ENCODE measurements around the gene ZNF598. TPM values are rescaled to one million over a fixed set of nuclear protein-coding genes. Genes with fewer than 3 reads are reported as not detected.

Gene ZNF598
- polyA plus RNA-seq, 6 donors from 2014 or later: 2.7 to 8.4 (median 3.9) TPM

DNA sequence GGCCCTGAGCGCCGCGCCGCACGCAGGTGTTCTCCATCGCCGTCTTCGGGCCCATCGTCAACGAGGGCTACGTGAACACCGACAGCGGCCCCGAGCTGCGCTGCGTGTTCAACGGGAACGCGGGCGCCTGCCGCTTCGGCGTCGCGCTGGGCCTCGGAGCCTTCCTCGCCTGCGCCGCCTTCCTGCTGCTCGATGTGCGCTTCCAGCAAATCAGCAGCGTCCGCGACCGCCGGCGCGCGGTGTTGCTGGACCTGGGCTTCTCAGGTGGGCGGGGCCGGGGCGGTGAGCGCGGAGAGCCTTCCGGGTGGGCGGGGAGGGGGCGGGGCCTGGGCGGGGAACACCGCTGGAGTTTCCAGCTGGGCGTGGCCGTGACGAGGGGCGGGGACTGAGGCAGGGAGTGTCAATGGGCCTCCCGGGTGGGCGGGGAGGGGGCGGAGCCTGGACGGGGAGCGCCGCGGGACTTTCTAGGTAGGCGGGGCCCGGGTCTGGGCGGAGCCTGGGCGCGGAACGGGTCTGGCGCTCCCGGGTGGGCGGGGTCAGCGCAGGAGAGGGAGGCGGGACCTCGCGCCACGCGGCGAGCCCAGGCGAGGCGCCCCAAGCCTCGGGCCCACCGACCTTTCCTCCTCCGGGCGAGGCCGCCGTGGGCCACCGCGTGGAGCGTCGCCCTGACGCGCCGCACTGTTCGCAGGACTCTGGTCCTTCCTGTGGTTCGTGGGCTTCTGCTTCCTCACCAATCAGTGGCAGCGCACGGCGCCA, 17.5 kb downstream of the ZNF598 start:
- ATAC-seq (ENCODE audit: low read depth in 2 of 2) (peak; percentile 62 to 67), DNase-seq (peak; percentile 90)
- Mint-ChIP-seq H3K9me3 (no peaks in the 10 kb centered on the region), H3K27me3 (no peaks in the 10 kb centered on the region), H3K4me3 (peak overlapping the region; percentile 56 to 92 (median 84)), H3K27ac (peak overlapping the region in 5 of 6 donors; percentile 41 to 98 (median 95)), H3K36me3 (no peaks in the 10 kb centered on the region), H3K4me1 (peaks cover 23 to 31% (median 26%) of the 10 kb centered on the region in 3 donors)

DNA sequence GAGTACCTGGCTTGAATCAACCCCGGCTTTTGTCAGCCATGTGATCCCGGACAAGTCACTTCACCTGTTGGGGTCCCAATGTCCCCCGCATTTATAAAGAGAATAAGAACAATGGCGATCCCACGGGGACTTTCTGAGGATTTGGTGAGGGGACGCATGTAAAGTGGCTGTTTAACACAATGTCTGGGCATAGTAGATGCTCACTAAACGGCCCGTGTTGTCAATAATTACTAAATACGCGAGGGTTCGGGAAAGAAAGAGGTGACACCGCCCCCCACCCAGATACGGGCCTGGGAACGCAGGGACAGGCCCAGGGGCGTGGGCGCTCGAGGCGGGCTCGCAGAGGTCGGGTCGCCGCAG, 18.1 kb downstream of the ZNF598 start:
- Mint-ChIP-seq H3K9me3 (no peaks in the 10 kb centered on the region), H3K27ac (peak overlapping the region; percentile 41 to 98 (median 96)), H3K36me3 (no peaks in the 10 kb centered on the region), H3K4me3 (peak overlapping the region; percentile 81 to 92 (median 85)), H3K4me1 (peaks cover 28 to 31% (median 30%) of the 10 kb centered on the region in 3 donors), H3K27me3 (no peaks in the 10 kb centered on the region)
- ATAC-seq (ENCODE audit: low read depth in 2 of 2) (no peak), DNase-seq (peak; percentile 31)

DNA sequence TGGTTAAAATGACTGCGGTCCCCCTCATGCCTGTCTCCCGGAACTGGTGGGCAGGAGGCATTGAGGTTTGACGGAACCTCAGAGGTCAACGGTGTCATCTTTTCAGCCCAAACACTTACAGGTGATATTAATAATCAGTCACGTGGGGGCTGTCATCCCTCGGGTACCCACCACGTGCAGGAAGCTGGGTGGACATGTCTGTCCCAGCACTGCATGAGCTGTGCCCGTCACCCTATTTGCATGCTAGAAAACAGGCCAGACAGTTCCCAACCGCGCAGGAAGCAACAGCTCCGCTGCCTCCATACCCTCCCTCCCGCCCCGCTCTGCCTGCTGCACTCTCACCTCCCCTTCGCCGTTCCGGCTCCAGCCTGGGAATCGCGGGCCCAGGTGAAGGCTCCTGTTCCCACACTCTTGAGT, 18.5 kb downstream of the ZNF598 start:
- ATAC-seq (ENCODE audit: low read depth in 2 of 2) (peak; percentile 40 to 68), DNase-seq (peak; percentile 79)
- H3K4me1 Mint-ChIP-seq: peaks cover 29 to 35% (median 31%) of the 10 kb centered on the region in 3 donors
- peak overlapping the region; percentile 87 to 98 (median 96) for H3K27ac Mint-ChIP-seq
- H3K9me3 Mint-ChIP-seq: no peaks in the 10 kb centered on the region
- no peaks in the 10 kb centered on the region for H3K36me3 Mint-ChIP-seq
- H3K4me3 Mint-ChIP-seq: peak overlapping the region; percentile 81 to 92 (median 85)
- H3K27me3 Mint-ChIP-seq: no peaks in the 10 kb centered on the region

DNA sequence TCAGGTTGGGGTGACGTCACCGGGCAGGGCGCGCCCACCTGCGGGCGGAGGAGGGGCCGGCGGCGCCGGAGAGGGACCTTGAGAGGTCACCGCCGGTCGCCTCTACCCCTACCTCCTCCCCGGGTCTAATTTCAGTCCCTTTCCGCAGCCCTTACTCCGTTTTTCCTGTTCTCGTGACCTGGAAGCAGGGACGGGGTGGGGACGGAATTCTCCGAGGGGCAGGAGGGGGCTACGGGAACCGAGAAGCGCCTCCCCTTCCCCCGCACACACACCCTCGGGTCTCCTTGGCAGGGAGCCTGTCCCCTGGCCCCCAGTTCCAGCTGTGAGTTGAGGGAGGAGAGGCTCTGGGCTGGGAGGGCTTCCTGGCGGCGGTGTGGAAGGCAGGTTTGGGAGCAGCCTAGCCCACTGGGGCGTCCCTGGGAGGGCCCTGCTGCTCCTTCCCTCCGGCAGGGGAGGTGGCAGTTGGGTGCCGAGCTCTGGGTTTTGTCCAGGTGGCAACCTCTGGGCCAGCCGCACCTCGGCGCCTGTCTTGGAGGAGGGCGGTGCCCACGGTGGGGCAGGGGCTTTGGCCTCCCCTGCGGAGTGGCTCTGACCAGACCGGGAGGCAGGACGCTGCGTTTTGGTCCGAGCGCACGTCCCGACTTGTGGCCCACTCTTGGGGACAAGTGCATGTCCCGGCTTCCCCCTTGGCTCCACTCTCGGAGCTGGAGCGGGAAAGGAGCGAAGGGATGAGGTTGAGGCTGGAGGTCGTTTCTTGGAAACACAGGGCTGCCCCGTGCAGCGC, 19.1 kb downstream of the ZNF598 start:
- DNase-seq (peak; percentile 62), ATAC-seq (ENCODE audit: low read depth in 2 of 2) (peak; percentile 13 to 15)
- Mint-ChIP-seq H3K4me3 (peak overlapping the region; percentile 81 to 92 (median 85)), H3K27me3 (no peaks in the 10 kb centered on the region), H3K27ac (peak overlapping the region; percentile 87 to 98 (median 96)), H3K36me3 (no peaks in the 10 kb centered on the region), H3K4me1 (peaks cover 29 to 36% (median 31%) of the 10 kb centered on the region in 3 donors), H3K9me3 (no peaks in the 10 kb centered on the region)

DNA sequence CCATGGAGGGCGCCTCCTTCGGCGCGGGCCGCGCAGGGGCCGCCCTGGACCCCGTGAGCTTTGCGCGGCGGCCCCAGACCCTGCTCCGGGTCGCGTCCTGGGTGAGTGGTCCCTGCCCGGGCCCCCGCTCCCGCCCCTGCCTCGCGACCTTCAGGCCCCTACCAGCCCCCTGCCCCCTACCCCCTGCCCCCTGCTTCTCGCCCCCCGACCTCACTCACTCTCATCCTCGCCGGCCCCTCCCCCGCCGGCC, 19.6 kb downstream of the ZNF598 start:
- no peak for ATAC-seq (ENCODE audit: low read depth in 2 of 2)
- peaks cover 29 to 36% (median 35%) of the 10 kb centered on the region in 3 donors for H3K4me1 Mint-ChIP-seq
- no peak for DNase-seq
- H3K27me3 Mint-ChIP-seq: no peaks in the 10 kb centered on the region
- no peaks in the 10 kb centered on the region for H3K9me3 Mint-ChIP-seq
- H3K36me3 Mint-ChIP-seq: no peaks in the 10 kb centered on the region
- peak overlapping the region in 2 of 6 donors; percentile 87 to 94 for H3K27ac Mint-ChIP-seq
- H3K4me3 Mint-ChIP-seq: peak overlapping the region in 3 of 8 donors; percentile 33 to 82 (median 82)

DNA sequence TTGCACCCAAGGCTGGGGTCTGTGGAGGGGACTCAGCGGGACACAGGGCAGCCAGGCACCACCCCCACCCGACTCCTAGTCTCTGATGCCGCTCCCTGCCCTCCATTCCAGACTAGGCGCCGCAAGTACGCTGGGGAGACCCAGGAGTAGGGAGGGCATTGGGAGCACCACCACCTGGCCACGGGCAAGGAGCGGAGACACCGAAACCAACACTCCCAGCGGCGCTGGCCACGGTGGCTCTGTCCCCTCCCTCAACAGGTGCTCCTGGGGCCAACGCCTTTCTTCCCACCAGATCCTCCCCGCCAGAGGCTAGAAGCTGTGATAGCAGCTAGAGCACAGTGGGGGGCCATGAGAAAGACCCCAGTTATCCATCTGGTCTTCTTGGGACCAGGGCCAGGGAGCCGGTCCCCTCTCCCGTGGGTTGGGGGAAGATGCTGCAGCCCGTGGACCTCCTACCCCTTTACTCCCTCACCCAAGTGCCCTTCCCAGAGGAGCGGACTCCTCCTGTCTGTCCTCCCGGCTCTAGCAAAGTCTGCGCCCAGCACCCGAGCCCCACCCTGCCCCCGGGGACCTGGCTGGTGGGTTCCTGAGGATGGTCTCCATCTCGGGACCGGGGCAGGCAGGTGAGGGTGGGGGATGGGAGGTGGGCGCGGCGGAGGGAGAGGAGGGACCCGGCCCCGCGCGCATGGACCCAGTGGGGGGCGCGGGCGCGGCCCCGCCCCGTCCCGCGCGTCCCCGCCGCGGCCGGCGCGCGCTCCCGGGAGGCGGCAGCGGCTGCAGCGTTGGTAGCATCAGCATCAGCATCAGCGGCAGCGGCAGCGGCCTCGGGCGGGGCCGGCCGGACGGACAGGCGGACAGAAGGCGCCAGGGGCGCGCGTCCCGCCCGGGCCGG, 20.2 kb downstream of the ZNF598 start, which contains the start of gene SYNGR3:
SYNGR3 (plus strand) TSS at position 762 of the 892 bp plus-strand sequence. CDS start 133 bp downstream, outside the sequence.
- Mint-ChIP-seq H3K27me3 (no peaks in the 10 kb centered on the region), H3K4me3 (peak within 1 kb of the TSS; percentile 81 to 92 (median 85)), H3K4me1 (peaks cover 33 to 42% (median 40%) of the 10 kb centered on the region in 3 donors), H3K9me3 (no peaks in the 10 kb centered on the region), H3K36me3 (no peaks in the 10 kb centered on the region), H3K27ac (peak within 1 kb of the TSS; percentile 24 to 98 (median 96))
- ATAC-seq (ENCODE audit: low read depth in 2 of 2) (no peak), DNase-seq (no peak)

DNA sequence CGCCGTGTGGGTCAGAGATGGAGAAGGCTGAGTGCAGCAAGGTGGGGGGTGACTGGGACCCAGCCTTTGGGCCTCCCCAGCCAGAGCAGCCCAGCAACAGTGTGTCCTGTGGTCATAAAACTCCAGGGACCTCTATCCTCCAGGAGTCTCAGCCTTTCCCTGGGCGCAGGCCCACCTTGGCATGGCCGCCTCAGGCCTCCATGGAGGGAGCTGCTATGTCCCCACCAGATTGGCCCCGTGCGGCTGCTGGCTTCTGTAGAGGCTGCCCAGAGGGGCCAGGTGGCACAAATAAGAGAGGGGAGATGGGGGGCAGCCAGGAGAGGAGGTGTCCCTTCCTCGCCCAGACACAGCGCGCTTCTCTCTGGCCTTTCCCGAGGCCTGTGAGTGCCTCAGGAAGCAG, 22.4 kb downstream of the ZNF598 start:
- Mint-ChIP-seq H3K27ac (peak overlapping the region in 2 of 6 donors; percentile 46 to 83), H3K4me3 (peak overlapping the region in 3 of 8 donors; percentile 59 to 79 (median 60)), H3K4me1 (peaks cover 31 to 39% (median 38%) of the 10 kb centered on the region in 3 donors)

DNA sequence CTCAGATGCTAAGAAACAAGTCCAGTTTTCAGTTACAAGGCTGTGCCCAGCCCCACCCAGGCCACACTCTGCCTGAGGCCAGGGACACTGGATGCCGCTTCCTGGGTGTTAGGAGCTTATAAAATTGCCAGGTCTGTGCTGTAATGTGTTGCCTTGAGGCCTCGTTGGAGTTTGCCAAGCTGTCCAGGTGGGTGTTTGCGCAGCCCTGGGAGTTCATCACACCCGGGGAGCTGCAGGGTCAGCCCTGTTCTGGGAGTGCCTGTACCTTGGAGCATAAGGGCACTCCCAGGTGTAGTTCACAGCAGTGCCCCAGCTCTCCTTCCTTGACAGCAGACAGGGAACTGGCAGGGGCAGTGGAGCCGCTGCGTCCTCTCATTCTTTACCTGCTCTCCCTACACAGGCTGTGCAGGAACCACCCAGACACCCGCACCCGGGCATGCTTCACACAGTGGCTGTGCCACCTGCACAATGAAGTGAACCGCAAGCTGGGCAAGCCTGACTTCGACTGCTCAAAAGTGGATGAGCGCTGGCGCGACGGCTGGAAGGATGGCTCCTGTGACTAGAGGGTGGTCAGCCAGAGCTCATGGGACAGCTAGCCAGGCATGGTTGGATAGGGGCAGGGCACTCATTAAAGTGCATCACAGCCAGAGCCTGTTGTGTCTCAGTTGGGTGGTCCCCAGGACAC, 24.0 kb downstream of the ZNF598 start:
- H3K27ac Mint-ChIP-seq: no peak overlapping the region
- no peak for ATAC-seq (ENCODE audit: low read depth in 2 of 2)

More for the DNA sequence above, 22.4 kb downstream of the ZNF598 start:
- Mint-ChIP-seq H3K9me3 (peaks cover 0 to 2% (median 0%) of the 10 kb centered on the region in 7 donors), H3K36me3 (no peaks in the 10 kb centered on the region), H3K27me3 (peaks cover 8 to 10% (median 10%) of the 10 kb centered on the region in 3 donors)
- ATAC-seq (ENCODE audit: low read depth in 2 of 2) (no peak), DNase-seq (no peak)

DNA sequence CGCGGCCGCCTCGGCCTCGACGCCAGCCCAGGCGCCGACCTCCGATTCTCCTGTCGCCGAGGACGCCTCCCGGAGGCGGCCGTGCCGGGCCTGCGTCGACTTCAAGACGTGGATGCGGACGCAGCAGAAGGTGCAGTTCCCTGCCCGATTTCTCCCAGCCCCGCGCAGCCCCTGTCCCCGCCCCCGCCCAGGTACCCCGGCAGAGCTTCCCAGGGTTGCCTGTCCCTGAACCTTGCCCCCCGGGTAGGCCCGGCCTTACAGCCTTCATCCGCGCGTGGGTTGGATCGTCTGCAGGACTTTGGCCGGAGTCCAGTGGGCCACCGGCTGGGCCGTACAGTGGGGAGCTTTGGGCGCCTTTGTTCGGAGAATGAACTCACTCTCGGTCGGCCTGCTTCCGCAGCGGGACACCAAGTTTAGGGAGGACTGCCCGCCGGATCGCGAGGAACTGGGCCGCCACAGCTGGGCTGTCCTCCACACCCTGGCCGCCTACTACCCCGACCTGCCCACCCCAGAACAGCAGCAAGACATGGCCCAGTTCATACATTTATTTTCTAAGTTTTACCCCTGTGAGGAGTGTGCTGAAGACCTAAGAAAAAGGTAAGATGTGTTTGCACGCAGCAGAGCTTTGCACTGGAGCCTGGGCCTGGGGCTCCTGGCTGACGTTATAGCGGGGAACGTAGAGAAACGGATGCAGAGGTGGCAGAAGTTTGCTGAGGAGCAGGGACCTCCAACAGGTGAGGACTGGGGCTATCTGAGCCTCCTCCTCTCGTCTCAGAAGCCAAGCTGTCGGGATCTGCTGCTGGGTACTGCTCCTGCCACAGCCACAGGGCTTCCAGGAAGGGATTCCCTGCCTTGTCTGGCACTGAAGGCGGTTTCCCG, 25.0 kb downstream of the ZNF598 start:
- DNase-seq: no peak
- Mint-ChIP-seq H3K27me3 (peaks cover 12 to 31% (median 23%) of the 10 kb centered on the region in 3 donors), H3K4me1 (peaks cover 23 to 32% (median 31%) of the 10 kb centered on the region in 3 donors)

More for the DNA sequence above, 24.0 kb downstream of the ZNF598 start:
- no peak for DNase-seq
- Mint-ChIP-seq H3K4me1 (peaks cover 23 to 34% (median 31%) of the 10 kb centered on the region in 3 donors), H3K27me3 (peaks cover 12 to 26% (median 23%) of the 10 kb centered on the region in 3 donors), H3K36me3 (no peaks in the 10 kb centered on the region), H3K9me3 (peaks cover 0 to 2% (median 0%) of the 10 kb centered on the region in 7 donors), H3K4me3 (peak overlapping the region; percentile 74 to 90 (median 82))

DNA sequence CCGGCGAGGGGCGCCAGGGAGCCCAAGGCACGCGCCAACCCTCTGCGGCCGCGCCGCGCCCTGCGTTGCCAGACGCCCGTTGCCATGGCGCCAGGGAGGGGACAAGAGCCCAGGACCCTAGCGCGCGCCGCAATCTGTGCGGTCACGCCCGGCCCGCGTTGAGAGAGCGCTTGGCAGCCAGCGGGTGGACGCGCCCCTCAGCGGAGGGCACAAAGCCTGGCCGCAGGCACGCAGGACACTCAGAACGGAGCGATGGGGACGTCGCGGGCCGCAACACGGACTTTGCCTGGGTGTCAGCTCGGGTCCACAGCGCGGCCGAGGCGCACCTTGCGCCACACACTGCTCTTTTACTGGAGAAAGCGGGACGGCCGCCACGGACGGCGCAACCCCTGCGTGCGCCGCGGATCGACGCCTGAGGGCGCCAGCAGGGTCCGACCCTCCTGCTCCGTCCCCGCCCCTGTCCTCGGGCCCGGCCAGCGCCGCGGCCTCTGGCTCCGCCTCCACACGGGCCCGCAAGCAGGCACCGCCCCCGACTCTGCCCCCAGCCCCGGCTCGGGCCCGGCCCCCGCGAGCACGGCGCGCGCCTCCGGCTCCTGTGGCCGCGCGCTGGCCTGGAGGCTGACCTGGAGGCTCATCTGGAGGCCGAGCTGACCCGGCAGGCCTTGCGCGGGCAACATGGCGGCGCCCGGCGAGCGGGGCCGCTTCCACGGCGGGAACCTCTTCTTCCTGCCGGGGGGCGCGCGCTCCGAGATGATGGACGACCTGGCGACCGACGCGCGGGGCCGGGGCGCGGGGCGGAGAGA, 25.9 kb downstream of the ZNF598 start, which contains the start of gene GFER:
GFER (plus strand) TSS at position 650 of the 803 bp plus-strand sequence; CDS start at position 676, 26 bp downstream.
- Mint-ChIP-seq H3K4me3 (peak within 1 kb of the TSS; percentile 74 to 90 (median 84)), H3K9me3 (peaks cover 0 to 2% (median 0%) of the 10 kb centered on the region in 7 donors), H3K36me3 (no peaks in the 10 kb centered on the region), H3K27me3 (peaks cover 12 to 32% (median 23%) of the 10 kb centered on the region in 3 donors), H3K27ac (peak within 1 kb of the TSS in 4 of 6 donors; percentile 63 to 82 (median 76)), H3K4me1 (peaks cover 19 to 27% (median 24%) of the 10 kb centered on the region in 3 donors)
- DNase-seq (peak; percentile 72), ATAC-seq (ENCODE audit: low read depth in 2 of 2) (peak; percentile 71 to 72)

More for the DNA sequence above, 25.0 kb downstream of the ZNF598 start:
- ATAC-seq (ENCODE audit: low read depth in 2 of 2): peak; percentile 31 to 32
- H3K36me3 Mint-ChIP-seq: no peaks in the 10 kb centered on the region
- peak overlapping the region in 3 of 6 donors; percentile 20 to 82 (median 70) for H3K27ac Mint-ChIP-seq
- peak overlapping the region; percentile 74 to 90 (median 82) for H3K4me3 Mint-ChIP-seq
- peaks cover 0 to 2% (median 0%) of the 10 kb centered on the region in 7 donors for H3K9me3 Mint-ChIP-seq

Measured in naive B cell (primary cell).